ENCODE measurements around the gene ANKRD12. TPM values are rescaled to one million over a fixed set of nuclear protein-coding genes. Genes with fewer than 3 reads are reported as not detected.

Gene ANKRD12
- polyA plus RNA-seq, 4 donors, result 21.5 to 35.6 (median 29.8) TPM

DNA sequence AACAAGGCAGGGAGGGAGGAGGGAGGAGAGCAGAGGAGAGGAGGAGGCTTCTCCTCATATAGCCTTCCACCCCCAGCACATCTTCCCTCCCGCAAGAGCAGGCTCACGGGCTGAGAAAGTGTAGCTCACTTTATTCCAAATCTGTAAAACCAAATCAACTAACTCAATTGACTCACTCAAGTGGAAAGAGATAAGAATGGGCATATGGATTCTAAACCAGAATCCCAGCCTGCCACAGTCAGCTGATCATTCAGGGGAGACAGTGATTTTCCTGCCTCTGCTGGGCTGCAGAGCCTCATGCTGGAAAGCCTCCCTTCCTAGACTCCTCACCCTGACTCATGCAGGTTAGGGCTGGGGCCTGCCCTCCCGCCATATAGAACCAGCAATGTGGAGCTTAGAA lies 193.8 kb downstream of the ANKRD12 start:
- no peak for DNase-seq (ENCODE audit: low read depth in 4 of 4, low spot score in 3 of 4)

DNA sequence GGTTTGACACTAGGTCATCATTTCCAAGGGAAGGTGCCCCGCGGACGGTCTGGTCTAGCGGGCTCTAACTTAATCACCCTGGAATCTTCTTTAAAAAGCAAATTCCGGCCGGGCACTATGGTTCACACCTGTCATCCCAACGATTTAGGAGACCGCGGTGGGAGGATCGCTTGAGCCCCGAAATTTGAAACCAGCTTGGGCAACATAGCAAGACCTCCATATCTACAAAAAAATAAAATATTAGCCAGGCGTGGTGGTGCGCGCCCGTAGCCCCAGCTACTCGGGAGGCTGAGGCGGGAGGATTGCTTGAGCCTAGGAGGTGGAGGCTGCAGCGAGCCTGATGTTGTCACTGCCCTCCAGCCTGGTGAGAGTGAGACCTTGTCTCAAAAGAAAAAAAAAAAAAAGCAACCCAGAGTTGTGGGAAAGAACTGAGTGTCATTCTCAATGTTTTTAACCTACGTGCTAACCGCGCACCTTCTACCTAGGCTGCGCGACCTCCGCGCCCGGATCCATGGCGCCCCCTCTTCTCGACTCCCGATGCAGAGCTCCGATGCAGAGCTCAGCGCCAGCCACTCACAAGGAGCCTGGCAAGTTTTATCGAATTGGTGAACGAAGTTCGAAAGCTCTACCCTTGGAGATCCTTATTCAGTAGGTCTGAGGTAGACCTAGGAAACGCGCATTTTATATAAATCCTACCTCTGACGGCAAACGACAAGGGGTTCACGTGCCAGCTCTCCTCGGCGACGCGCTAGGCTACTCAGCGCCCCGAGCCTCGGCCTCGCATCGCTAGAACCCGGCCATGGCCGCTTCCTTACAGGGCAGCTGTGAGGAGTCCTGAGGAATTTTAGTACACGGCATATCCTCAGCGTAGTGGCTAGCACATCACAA lies 197.1 kb downstream of the ANKRD12 start:
- DNase-seq (ENCODE audit: low read depth in 4 of 4, low spot score in 3 of 4), result peak in 1 of 4 donors; percentile 20

DNA sequence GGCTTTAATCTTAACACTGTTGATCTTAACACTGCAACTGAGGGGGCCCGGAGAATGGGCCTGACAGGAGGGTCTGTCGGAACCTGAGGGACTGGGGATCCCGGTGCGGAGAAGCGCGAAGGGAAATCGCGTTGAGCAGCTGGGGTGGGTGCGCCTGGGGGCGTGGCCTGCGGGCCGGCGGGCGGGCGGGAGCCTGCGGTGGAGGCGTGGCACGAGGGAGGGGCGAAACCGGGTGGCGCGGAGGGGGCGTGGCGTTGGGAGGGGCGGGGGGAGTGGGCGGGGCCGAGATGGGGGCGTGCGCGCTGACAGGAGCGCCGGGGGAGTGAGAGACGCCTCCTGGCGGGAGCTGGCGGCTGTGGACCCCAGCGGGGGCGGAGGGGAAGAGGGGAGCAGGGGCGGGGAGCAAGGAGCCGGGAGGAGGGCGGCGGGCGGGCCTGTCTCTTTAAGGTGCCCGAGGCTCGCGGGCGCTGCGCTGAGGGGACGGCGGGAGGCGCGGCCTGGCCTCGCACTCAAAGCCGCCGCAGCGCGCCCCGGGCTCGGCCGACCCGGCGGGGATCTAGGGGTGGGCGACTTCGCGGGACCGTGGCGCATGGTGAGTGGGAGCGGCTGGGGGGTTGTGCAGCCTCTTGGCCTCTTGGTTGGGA lies 197.9 kb downstream of the ANKRD12 start, which contains the start of gene TWSG1:
Gene TWSG1, plus strand, starts transcription at position 445 of the 644 bp plus-strand sequence. CDS start 2,457 bp downstream, outside the sequence.
- DNase-seq (ENCODE audit: low read depth in 4 of 4, low spot score in 3 of 4), result peak; percentile 76 to 88 (median 86)

- DNase-seq (ENCODE audit: low read depth in 4 of 4, low spot score in 3 of 4), result peak in 3 of 4 donors; percentile 9 to 24 (median 18)
Measured at GRCh38 chr18:9334973-9335696, 198.6 kb downstream of the ANKRD12 start.

Other genes with a start within 250 kb of the ANKRD12 start
- gene NDUFV2, start 34.1 kb upstream of the ANKRD12 start, polyA plus RNA-seq (ENCODE audit: insufficient read length in 4 of 4), result 100 to 1,000 TPM in 3 of 4 donors, 10 to 100 TPM in 1; 84.0 to 165 (median 133) TPM
- 100 to 1,000 TPM in 2 of 4 donors, 10 to 100 TPM in 2; 83.5 to 149 (median 116) TPM for gene TWSG1, start 198.0 kb downstream of the ANKRD12 start, polyA plus RNA-seq (ENCODE audit: insufficient read length in 4 of 4)

Measured in left renal pelvis (tissue), 4 donors.